HUES6 (cell line): ENCODE data around the gene SPDYE17.
"Not testable (repeated sequence)": the region's sequence is repeated elsewhere in the genome, so short reads cannot be mapped to it uniquely, and the experiment has no call there.

ENCODE experiments used
- H3K27ac ChIP-seq: 2 replicates; pipeline ENCODE4 v1.7.0; 2013; ENCODE audit warnings: low read depth, mild to moderate bottlenecking, low read length, inconsistent platforms
- H3K27me3 ChIP-seq: 2 replicates; pipeline ENCODE4 v1.6.1; 2013; ENCODE audit warnings: low read length; ENCODE audit not compliant: control insufficient read depth, insufficient read depth
- H3K36me3 ChIP-seq: 2 replicates; pipeline ENCODE4 v1.6.1; 2013; ENCODE audit warnings: low read length; ENCODE audit not compliant: control insufficient read depth, insufficient read depth
- H3K4me1 ChIP-seq: 2 replicates; pipeline ENCODE4 v1.6.1; 2013; ENCODE audit warnings: low read length; ENCODE audit not compliant: control insufficient read depth, insufficient read depth
- H3K4me3 ChIP-seq: 2 replicates; pipeline ENCODE4 v1.5.1; 2013; ENCODE audit warnings: low read depth, low read length
- H3K9ac ChIP-seq: one replicate; pipeline ENCODE4 v1.6.1; 2013; ENCODE audit warnings: mild to moderate bottlenecking, low read length
- H3K9me3 ChIP-seq: 2 replicates; pipeline ENCODE4 v1.6.1; 2013; ENCODE audit warnings: low read depth, low read length; ENCODE audit not compliant: control insufficient read depth, insufficient read depth

SPDYE17 gene

DNA sequence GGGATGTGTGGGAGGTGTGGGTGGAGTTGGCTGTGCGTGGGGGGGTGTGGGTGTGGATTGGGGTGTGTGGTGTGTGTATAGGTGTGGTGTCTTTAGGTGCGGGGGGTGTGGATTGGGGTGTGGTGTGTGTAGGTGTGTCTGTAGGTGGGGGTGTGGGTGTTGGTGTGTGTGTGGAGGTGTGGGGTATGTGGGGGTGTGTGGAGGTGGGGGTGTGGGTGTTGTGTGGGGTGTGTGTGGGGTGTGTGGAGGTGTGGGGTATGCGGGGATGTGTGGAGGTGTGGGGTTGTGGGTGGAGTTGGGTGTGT lies 33.9 kb downstream of the SPDYE17 start:
- Histone ChIP-seq H3K9ac (no peak overlapping the region), H3K36me3 (peaks cover 12% of the 10 kb centered on the region), H3K27ac (no peak overlapping the region), H3K9me3 (no peaks in the 10 kb centered on the region), H3K27me3 (no peaks in the 10 kb centered on the region), H3K4me1 (no peaks in the 10 kb centered on the region), H3K4me3 (no peak overlapping the region)

DNA sequence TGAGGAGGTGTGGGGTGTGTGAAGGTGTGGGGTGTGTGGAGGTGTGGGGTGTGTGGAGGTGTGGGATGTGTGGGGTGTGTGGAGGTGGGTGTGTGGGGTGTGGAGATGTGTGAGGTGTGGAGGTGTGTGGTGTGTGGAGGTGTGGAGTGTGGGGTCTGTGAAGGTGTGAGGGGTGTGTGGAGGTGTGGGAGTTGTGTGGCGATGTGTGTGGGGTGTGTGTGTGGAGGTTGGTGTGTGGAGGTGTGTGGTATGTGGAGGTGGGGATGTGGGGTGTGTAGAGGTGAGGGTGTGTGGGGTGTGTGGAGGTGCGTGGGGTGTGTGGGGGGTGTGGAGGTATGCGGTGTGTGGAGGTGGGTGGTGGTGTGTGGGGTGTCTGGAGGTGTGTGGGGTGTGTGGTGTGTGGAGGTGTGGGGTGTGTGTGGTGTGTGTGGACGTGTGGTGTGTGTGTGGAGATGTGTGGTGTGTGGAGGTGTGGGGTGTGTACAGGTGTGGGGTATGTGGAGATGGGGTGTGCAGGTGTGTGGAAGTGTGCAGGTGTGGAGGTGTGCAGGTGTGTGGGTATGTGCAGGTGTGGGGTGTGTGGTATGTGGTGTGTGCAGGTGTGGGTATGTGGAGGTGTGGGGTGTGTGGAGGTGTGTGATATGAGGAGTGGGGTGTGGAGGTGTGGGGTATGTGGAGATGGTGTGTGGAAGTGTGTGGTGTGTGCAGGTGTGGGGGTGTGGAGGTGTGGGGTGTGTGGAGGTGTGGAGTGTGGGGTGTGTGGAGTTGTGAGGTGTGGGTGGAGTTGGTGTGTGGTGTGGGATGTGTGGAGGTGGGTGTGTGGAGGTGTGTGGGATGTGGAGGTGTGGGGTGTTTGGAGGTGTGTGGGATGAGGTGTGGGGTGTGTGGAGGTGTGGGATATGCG lies 34.5 kb downstream of the SPDYE17 start:
- Histone ChIP-seq H3K4me3 (no peak overlapping the region), H3K9me3 (no peaks in the 10 kb centered on the region), H3K4me1 (no peaks in the 10 kb centered on the region), H3K27ac (no peak overlapping the region), H3K36me3 (peaks cover 6% of the 10 kb centered on the region), H3K27me3 (no peaks in the 10 kb centered on the region), H3K9ac (no peak overlapping the region)

DNA sequence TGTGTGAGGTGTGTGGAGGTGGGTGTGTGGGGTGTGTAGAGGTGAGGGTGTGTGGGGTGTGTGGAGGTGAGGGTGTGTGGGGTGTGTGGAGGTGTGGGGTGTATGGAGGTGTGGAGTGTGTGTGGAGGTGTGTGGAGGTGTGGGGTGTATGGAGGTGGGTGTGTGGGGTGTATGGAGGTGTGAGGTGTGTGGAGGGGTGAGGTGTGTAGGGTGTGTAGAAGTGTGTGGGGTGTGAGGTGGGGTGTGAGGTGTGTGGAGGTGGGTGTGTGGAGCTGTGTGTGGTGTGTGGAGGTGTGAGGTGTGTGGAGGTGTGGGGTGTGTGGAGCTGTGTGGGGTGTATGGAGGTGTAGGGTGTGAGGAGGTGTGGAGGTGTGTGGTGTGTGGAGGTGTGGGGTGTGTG lies 35.2 kb downstream of the SPDYE17 start:
- not testable (repeated sequence) for H3K4me1 ChIP-seq, H3K27me3 ChIP-seq, H3K4me3 ChIP-seq, H3K36me3 ChIP-seq, H3K9me3 ChIP-seq, H3K9ac ChIP-seq, H3K27ac ChIP-seq

DNA sequence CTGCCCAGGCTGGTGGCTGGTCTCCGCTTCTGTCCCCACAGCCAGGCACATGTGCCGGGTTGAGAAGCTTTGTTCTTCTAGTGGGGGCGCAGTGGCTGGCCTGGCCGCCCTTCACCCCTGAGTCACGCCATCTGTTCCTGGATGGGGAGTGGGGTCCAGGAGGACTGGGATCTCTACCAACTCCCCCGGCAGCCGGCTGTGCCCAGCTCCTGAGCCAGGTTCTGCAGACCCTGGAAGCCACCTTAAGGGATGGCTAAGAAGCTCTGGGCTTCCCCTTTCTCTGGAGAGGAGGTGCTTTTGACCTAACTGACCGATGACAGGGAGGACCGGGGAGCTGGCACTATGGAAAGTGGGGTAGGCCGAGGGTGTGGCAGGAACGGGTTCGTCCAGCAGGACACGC lies 37.9 kb downstream of the SPDYE17 start:
- not testable (repeated sequence) for H3K9me3 ChIP-seq, H3K27ac ChIP-seq, H3K4me3 ChIP-seq, H3K9ac ChIP-seq, H3K27me3 ChIP-seq, H3K36me3 ChIP-seq, H3K4me1 ChIP-seq

DNA sequence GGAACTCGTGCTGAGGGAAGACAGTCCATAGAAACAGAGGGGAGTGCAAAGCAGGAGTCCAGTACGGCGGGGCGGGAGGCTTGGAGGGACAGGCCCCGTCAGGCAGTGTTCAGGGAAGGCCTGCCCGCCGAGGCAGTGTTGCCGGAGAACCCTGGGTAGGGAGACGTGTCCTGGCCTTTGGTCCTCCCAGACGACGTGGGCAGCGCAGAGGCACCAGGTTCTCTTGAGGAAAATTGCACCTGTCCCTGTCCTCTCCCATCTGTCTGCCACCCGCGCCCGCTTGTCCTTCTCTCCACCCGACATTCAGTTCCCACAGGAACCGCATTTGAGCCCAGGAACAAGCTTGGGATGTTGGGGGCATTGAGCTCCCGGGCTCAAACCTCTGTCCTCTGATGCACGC lies 38.3 kb downstream of the SPDYE17 start:
- not testable (repeated sequence) for H3K9ac ChIP-seq, H3K4me3 ChIP-seq, H3K27me3 ChIP-seq, H3K36me3 ChIP-seq, H3K27ac ChIP-seq, H3K9me3 ChIP-seq, H3K4me1 ChIP-seq

DNA sequence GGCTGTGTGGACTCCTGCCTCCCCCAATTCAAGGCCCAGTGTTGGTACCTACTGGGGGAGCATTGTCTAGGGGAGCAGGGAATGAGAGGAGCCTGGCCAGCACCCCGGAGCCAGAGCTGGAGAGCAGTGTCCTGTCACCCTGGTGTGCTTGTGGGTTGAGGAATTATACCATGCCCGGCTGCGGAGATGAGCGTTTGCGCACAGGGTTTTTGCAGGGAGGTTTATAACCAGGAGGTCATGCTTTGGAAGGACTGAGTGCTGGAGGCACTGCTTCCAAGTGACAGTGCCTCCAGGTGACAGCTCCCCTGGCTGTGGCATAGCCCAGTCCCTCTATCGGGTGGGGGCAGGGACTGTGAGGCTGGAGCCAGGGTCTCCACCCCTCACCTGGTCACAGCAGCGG lies 39.3 kb downstream of the SPDYE17 start:
- not testable (repeated sequence) for H3K9me3 ChIP-seq, H3K27me3 ChIP-seq, H3K36me3 ChIP-seq, H3K4me3 ChIP-seq, H3K27ac ChIP-seq, H3K4me1 ChIP-seq, H3K9ac ChIP-seq

DNA sequence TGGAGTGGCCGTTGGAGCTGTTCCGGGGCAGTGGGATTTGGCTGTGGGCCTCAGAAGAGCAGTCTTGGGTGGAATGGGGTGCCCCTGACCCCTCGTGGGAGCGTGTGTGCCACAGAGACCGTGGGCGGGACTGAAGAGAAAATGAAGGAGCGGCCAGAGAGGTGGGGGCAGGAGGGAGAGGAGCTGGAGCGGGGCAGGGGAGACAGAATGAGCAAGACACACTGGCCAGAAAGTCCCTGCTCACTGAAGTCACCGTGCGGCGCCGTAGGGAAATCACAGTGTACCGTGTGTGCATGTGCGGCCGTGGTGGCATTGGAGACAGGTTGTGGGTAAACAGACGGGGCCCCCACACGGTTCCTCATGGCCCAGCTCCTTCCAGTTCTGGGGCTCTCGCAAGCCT lies 40.0 kb downstream of the SPDYE17 start:
- not testable (repeated sequence) for H3K27me3 ChIP-seq, H3K9ac ChIP-seq, H3K4me3 ChIP-seq, H3K36me3 ChIP-seq, H3K9me3 ChIP-seq, H3K27ac ChIP-seq, H3K4me1 ChIP-seq

DNA sequence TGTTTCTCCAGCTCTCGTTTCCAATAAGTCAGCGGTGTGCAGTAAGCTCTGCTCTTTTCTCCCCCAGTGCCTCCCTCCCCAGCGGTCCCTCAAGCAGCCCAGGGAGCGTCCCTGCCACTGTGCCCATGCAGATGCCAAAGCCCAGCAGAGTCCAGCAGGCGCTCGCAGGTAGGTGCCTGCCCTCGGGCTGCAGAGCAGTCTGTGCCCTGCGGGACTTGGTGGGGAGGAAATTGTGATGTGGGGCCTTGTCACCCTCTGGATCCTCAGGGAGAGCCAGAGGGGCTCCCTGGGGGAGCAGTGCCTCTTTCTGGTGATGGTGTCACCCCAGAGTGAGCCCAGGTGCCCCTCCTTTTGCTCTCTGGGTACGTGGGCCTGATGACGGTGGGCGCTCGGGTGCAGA lies 42.0 kb downstream of the SPDYE17 start:
- not testable (repeated sequence) for H3K36me3 ChIP-seq, H3K4me3 ChIP-seq, H3K9me3 ChIP-seq, H3K27me3 ChIP-seq, H3K9ac ChIP-seq, H3K27ac ChIP-seq, H3K4me1 ChIP-seq

DNA sequence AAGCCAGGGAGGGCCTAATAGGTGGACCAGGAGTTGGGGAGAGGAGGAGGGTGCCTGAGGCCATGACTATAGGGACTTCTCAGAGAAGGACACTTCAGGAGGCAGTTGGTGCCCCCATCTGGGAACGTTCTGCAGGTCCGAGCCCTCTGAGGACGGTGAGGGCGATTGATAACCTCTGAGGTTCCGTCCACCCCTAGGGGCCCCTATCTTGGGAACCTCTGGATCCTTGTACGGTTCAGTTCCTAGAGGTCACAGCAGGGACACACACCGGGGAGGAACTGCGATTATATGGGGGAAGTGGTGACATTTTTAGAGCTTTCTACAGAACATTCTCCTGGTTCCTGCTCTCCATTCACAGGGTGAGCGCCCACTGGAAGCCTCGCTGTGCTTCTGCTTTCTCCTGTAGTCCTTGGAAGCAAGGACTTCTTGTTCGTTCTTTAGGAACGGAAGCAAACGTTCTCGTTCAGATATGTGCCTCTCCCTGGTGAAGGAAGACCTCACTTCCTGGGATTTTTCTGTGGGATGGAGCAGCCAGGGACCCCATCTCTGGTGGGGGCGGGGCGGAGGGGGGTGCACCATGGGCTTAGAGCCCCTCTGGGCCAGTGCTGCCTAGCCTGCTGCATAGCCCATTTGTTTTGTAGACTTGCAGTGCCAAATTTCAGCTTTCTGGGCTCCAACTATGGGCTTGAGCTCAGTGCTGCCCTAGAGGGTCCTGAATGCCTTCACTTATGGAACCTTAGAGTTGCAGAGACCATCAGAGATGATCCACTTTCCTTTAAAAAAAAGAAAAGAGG lies 46.0 kb downstream of the SPDYE17 start:
- not testable (repeated sequence) for H3K27me3 ChIP-seq, H3K9me3 ChIP-seq, H3K4me1 ChIP-seq, H3K27ac ChIP-seq, H3K9ac ChIP-seq, H3K4me3 ChIP-seq, H3K36me3 ChIP-seq

DNA sequence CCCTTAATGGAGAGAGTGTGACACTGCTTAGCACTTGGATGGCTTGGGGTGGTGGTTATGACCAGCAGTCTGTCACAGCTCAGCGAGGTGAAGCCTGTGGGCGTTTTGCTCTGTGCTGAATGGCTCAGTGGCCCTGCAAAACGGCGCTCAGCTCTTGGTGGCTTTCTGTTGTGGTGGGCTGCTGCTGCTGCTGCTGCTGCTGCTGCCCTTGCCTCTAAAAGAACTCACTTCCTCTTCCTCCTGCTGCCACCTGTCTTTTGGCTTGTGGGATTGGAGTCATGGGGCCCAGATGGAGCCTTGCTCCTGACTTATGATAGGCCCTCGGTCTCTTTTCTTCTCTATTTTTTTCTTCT lies 47.4 kb downstream of the SPDYE17 start:
- H3K9ac ChIP-seq, H3K4me1 ChIP-seq, H3K4me3 ChIP-seq, H3K27ac ChIP-seq, H3K9me3 ChIP-seq, H3K27me3 ChIP-seq: not testable (repeated sequence)
- peaks cover 11% of the 10 kb centered on the region for H3K36me3 ChIP-seq

DNA sequence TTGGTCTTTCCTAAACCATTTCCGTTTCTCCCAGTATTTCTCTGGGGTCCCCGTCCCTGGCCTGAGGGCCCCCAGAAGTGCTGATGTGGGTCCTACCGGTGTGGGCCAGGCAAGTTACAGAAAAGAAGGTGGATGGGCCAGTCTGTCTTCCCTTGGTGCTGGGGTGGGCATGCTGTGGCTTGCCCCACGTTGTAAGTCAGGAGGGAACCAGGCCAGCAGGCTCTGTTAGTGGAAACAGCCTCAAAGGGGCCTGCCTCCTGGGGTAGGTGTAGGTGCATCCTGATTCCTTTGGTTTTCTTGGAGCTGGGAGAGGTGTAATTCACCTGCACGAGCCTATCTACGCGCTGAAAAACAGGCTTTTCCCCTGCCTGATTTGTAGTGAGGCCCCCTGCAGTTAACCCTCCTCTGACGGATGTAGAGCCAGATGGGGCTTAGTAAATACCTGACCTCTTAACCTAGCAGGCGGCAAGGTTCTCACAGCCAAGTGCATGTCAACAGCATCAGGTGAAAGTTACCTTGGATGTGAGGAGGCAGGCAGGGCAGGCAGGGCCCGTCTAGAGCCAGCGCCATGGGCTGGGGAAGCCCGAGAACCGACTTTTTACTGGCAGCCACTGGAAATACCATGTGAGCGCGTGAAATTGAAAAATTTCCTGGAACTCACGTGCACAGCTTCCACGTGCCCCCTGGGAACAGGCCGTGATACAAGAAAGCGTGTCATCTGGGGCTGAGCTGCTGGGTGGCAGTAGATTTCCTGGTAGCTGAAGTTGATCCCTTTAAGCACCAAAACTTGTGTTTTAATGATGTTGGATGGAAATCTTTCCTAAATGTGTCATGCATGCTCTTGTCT lies 48.0 kb downstream of the SPDYE17 start:
- H3K4me1 ChIP-seq, H3K4me3 ChIP-seq, H3K27ac ChIP-seq, H3K9ac ChIP-seq, H3K27me3 ChIP-seq, H3K9me3 ChIP-seq: not testable (repeated sequence)
- H3K36me3 ChIP-seq, result peaks cover 11% of the 10 kb centered on the region
